Natural killer cell (primary cell): ENCODE results near the gene MAP3K20. TPM values are rescaled to one million over a fixed set of nuclear protein-coding genes. Genes with fewer than 3 reads are reported as not detected.

Experiments used
- ATAC-seq, 3 donors: fragments of 150-1000 bp in 2 of 3; fragments of 200-7000 bp in 1 of 3; cut with Tn5 transposase; 1 replicate in 1 of 3; 2 replicates in 2 of 3; pipeline ENCODE4 v1.10.0; 2021; ENCODE audit warnings: mild to moderate bottlenecking in 2 of 3, moderate library complexity in 2 of 3
- DNase-seq, 2 donors: peaks; one replicate each; pipeline versions ENCODE4 v3.0.0 to v3.0.0-alpha.2; 2013 to 2021; ENCODE audit warnings: mixed read lengths in 1 of 2
- H3K27ac ChIP-seq: one replicate; pipeline ENCODE4 v1.5.1; 2013; ENCODE audit warnings: mild to moderate bottlenecking, low read length
- H3K27me3 ChIP-seq: one replicate; pipeline ENCODE4 v1.6.1; 2013; ENCODE audit warnings: low read length; ENCODE audit not compliant: control insufficient read depth, insufficient read depth
- H3K36me3 ChIP-seq: one replicate; pipeline ENCODE4 v1.6.1; 2013; ENCODE audit warnings: low read length; ENCODE audit not compliant: control insufficient read depth, insufficient read depth
- H3K4me1 ChIP-seq: one replicate; pipeline ENCODE4 v1.6.1; 2013; ENCODE audit warnings: low read length; ENCODE audit not compliant: control insufficient read depth, insufficient read depth
- H3K4me3 ChIP-seq: one replicate; pipeline ENCODE4 v1.5.1; 2013; ENCODE audit warnings: low read length
- H3K9me3 ChIP-seq: one replicate; pipeline ENCODE4 v1.6.1; 2013; ENCODE audit warnings: low read length; ENCODE audit not compliant: control insufficient read depth, insufficient read depth
- H3K27ac Mint-ChIP-seq, 2 donors: one replicate each; pipeline ENCODE4 v1.8.0; 2022; ENCODE audit warnings: mild to moderate bottlenecking in 2 of 2, mixed read lengths in 2 of 2, moderate library complexity in 1 of 2
- H3K27me3 Mint-ChIP-seq, 2 donors: one replicate each; pipeline ENCODE4 v1.8.0; 2022; ENCODE audit warnings: low read depth in 2 of 2, mixed read lengths in 2 of 2
- H3K36me3 Mint-ChIP-seq: one replicate; pipeline ENCODE4 v1.8.0; 2022; ENCODE audit warnings: mixed read lengths
- H3K4me1 Mint-ChIP-seq, 2 donors: one replicate each; pipeline ENCODE4 v1.8.0; 2022; ENCODE audit warnings: mixed read lengths in 2 of 2
- H3K4me3 Mint-ChIP-seq: one replicate; pipeline ENCODE4 v1.8.0; 2022; ENCODE audit warnings: mild to moderate bottlenecking, moderate library complexity, mixed read lengths
- H3K9me3 Mint-ChIP-seq, 2 donors: one replicate each; pipeline ENCODE4 v1.8.0; 2022; ENCODE audit warnings: mixed read lengths in 2 of 2
- WGBS: methylation state at CpG from one replicate; pipeline ENCODE4 v1.1.7; 2013; ENCODE audit warnings: missing lambda C conversion rate; ENCODE audit not compliant: insufficient coverage; 5-methylcytosine and 5-hydroxymethylcytosine counted together
- intact Hi-C: fragments of 100-400 bp; cut with micrococcal nuclease; formaldehyde crosslinking; loops from one replicate; pipeline ENCODE4 v1.14.2; 2022
- total RNA-seq, 4 donors: library from RNA; stranded (reverse); fragments of 120-200 nt in 1 of 4; gene quantifications; one replicate each; pipeline versions ENCODE4 v1.2.3 to v1.2.4, GENCODE V29; 2013 to 2022
- TF ChIP-seq, protein P1 (sequence below): fragments of 200-600 bp; IDR thresholded peaks from one replicate; pipeline ENCODE4 v1.8.0; 2022; ENCODE audit warnings: antibody characterized with exemption

The MAP3K20 gene
- total RNA-seq, 3 donors from 2014 or later (not counting 1 experiment from before 2014, with no cell fraction given): 1.6 to 3.0 (median 2.5) TPM

- H3K27me3 ChIP-seq: no peaks in the 10 kb centered on the region
- no peaks in the 10 kb centered on the region for H3K36me3 ChIP-seq
- H3K27ac ChIP-seq: no peak overlapping the region
- no peak for ATAC-seq
- H3K4me3 ChIP-seq: no peak overlapping the region
- no peak for DNase-seq
- Mint-ChIP-seq H3K4me1 (no peaks in the 10 kb centered on the region), H3K27me3 (peaks cover 4 to 33% of the 10 kb centered on the region in 2 donors), H3K4me3 (no peak overlapping the region), H3K36me3 (no peaks in the 10 kb centered on the region), H3K9me3 (no peaks in the 10 kb centered on the region), H3K27ac (no peak overlapping the region)
- 32% methylated on average over 5 of the region's 5 CpGs for WGBS
- intact Hi-C loops: no loop called here
- H3K4me1 ChIP-seq: no peaks in the 10 kb centered on the region
- TF ChIP-seq, protein P1, sequence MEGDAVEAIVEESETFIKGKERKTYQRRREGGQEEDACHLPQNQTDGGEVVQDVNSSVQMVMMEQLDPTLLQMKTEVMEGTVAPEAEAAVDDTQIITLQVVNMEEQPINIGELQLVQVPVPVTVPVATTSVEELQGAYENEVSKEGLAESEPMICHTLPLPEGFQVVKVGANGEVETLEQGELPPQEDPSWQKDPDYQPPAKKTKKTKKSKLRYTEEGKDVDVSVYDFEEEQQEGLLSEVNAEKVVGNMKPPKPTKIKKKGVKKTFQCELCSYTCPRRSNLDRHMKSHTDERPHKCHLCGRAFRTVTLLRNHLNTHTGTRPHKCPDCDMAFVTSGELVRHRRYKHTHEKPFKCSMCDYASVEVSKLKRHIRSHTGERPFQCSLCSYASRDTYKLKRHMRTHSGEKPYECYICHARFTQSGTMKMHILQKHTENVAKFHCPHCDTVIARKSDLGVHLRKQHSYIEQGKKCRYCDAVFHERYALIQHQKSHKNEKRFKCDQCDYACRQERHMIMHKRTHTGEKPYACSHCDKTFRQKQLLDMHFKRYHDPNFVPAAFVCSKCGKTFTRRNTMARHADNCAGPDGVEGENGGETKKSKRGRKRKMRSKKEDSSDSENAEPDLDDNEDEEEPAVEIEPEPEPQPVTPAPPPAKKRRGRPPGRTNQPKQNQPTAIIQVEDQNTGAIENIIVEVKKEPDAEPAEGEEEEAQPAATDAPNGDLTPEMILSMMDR: no peak
- H3K9me3 ChIP-seq: peaks cover 2% of the 10 kb centered on the region
These were observed 15.6 kb upstream of the MAP3K20 start for GRCh38 chr2:173059971-173060461.

DNA sequence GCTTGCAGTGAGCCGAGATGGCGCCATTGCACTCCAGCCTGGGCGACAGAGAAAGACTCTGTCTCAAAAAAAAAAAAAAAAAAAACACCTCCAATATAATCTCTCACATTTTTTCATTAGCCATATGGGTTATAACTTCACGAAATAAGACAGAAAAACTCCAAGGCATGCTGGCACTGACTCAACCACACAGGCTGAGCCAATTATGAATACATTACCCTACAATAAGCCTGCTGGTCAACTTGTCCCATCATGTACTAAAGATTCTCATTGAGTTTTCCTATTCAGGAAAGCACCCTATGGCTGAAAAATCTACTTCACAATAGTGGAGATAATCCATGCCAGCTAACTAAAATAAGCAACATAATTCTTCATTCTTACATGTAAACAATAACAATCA, 12.8 kb upstream of the MAP3K20 start:
- TF ChIP-seq, protein P1: no peak
- no peaks in the 10 kb centered on the region for H3K36me3 ChIP-seq
- intact Hi-C loops: no loop called here
- H3K27me3 Mint-ChIP-seq: peaks cover 17 to 35% of the 10 kb centered on the region in 2 donors
- WGBS: 79% methylated on average over 1 of the region's 4 CpGs
- no peak overlapping the region for H3K27ac ChIP-seq
- H3K4me1 Mint-ChIP-seq: no peaks in the 10 kb centered on the region
- no peak overlapping the region for H3K27ac Mint-ChIP-seq
- H3K4me3 ChIP-seq: no peak overlapping the region
- no peak for ATAC-seq
- H3K27me3 ChIP-seq: no peaks in the 10 kb centered on the region
- no peaks in the 10 kb centered on the region for H3K36me3 Mint-ChIP-seq
- no peak overlapping the region for H3K4me3 Mint-ChIP-seq
- no peak for DNase-seq
- H3K4me1 ChIP-seq: no peaks in the 10 kb centered on the region
- peaks cover 2% of the 10 kb centered on the region for H3K9me3 ChIP-seq
- no peaks in the 10 kb centered on the region for H3K9me3 Mint-ChIP-seq

- H3K4me3 Mint-ChIP-seq: no peak overlapping the region
- H3K4me3 ChIP-seq: no peak overlapping the region
- H3K27me3 ChIP-seq: no peaks in the 10 kb centered on the region
- ATAC-seq: no peak
- intact Hi-C loops: no loop called here
- no peak overlapping the region for H3K27ac ChIP-seq
- 97% methylated on average over 2 of the region's 4 CpGs for WGBS
- H3K36me3 ChIP-seq: no peaks in the 10 kb centered on the region
- H3K4me1 ChIP-seq: no peaks in the 10 kb centered on the region
- no peak overlapping the region for H3K27ac Mint-ChIP-seq
- no peaks in the 10 kb centered on the region for H3K9me3 ChIP-seq
- H3K4me1 Mint-ChIP-seq: no peaks in the 10 kb centered on the region
- no peak for DNase-seq
- TF ChIP-seq, protein P1: no peak
- no peaks in the 10 kb centered on the region for H3K36me3 Mint-ChIP-seq
- H3K27me3 Mint-ChIP-seq: peaks cover 17 to 36% of the 10 kb centered on the region in 2 donors
- no peaks in the 10 kb centered on the region for H3K9me3 Mint-ChIP-seq
These were observed 11.4 kb upstream of the MAP3K20 start for GRCh38 chr2:173064151-173064805.
